Upper lobe of right lung (tissue), 1 donor: ENCODE measurements around the gene AKAP10. TPM values are rescaled to one million over a fixed set of nuclear protein-coding genes. Genes with fewer than 3 reads are reported as not detected.

Experiments
- ATAC-seq: fragments of 200-7000 bp; cut with Tn5 transposase; one replicate; pipeline ENCODE4 v1.9.1; 2020; ENCODE audit warnings: mild to moderate bottlenecking, moderate library complexity
- DNase-seq: peaks from one replicate; pipeline ENCODE4 v3.0.0-alpha.2; 2020
- H3K27ac ChIP-seq: fragments of 200-600 bp; one replicate; pipeline ENCODE4 v1.8.0; 2022
- H3K27me3 ChIP-seq: fragments of 200-600 bp; one replicate; pipeline ENCODE4 v1.8.0; 2022; ENCODE audit warnings: mild to moderate bottlenecking
- H3K36me3 ChIP-seq: fragments of 200-600 bp; one replicate; pipeline ENCODE4 v1.8.0; 2022
- H3K4me1 ChIP-seq: fragments of 200-600 bp; one replicate; pipeline ENCODE4 v1.8.0; 2022
- H3K4me3 ChIP-seq: fragments of 200-600 bp; one replicate; pipeline ENCODE4 v1.8.0; 2022; ENCODE audit warnings: mild to moderate bottlenecking
- H3K9me3 ChIP-seq: fragments of 200-600 bp; one replicate; pipeline ENCODE4 v1.8.0; 2022
- CTCF ChIP-seq: fragments of 200-600 bp; IDR thresholded peaks from one replicate; pipeline ENCODE4 v1.8.0; 2022; ENCODE audit warnings: antibody characterized with exemption
- intact Hi-C: fragments of 100-400 bp; cut with DNase I; formaldehyde crosslinking; loops from one replicate; pipeline ENCODE4 v1.11.0; 2022
- total RNA-seq: library from RNA; stranded (reverse); fragmentation: NEBNext Ultra II Directional; extraction: Animal tissue kit (Norgen Biotek cat#: 25700); gene quantifications from one replicate; pipeline ENCODE4 v1.2.1, GENCODE V29; 2021
- donor health status: DM: no; HTN: yes; CAD: no; lungs with severe emphysema.

AKAP10 gene
- total RNA-seq, 1 donor from 2014 or later: 42.3 TPM

GRCh38 chr17:20010936-20011335 lies 33.3 kb upstream of the AKAP10 start:
- no peaks in the 10 kb centered on the region for H3K36me3 ChIP-seq
- no peak overlapping the region for H3K27ac ChIP-seq
- H3K27me3 ChIP-seq: peaks cover 50% of the 10 kb centered on the region
- ATAC-seq (no peak), DNase-seq (no peak)
- H3K4me1 ChIP-seq: peaks cover 9% of the 10 kb centered on the region
- H3K4me3 ChIP-seq: no peak overlapping the region
- no peak for TF ChIP-seq CTCF
- intact Hi-C loops: no loop called here
- H3K9me3 ChIP-seq: no peaks in the 10 kb centered on the region

GRCh38 chr17:20010099-20010863 lies 32.7 kb upstream of the AKAP10 start:
- intact Hi-C loops: no loop called here
- H3K4me1 ChIP-seq: peaks cover 9% of the 10 kb centered on the region
- H3K4me3 ChIP-seq: peak overlapping the region; percentile 64
- no peaks in the 10 kb centered on the region for H3K36me3 ChIP-seq
- no peak for DNase-seq
- TF ChIP-seq CTCF: peak; percentile 51
- peaks cover 50% of the 10 kb centered on the region for H3K27me3 ChIP-seq
- no peaks in the 10 kb centered on the region for H3K9me3 ChIP-seq
- peak; percentile 56 for ATAC-seq
- H3K27ac ChIP-seq: no peak overlapping the region

GRCh38 chr17:20009302-20010098 lies 31.9 kb upstream of the AKAP10 start, which contains the start of gene SPECC1:
Gene SPECC1, plus strand, starts transcription at chr17:20009359. Its CDS starts 87,293 bp downstream, at chr17:20096652.
- Histone ChIP-seq H3K9me3 (no peaks in the 10 kb centered on the region), H3K27me3 (peaks cover 48% of the 10 kb centered on the region), H3K27ac (no peak within 1 kb of the TSS), H3K36me3 (no peaks in the 10 kb centered on the region), H3K4me3 (peak within 1 kb of the TSS; percentile 64), H3K4me1 (peaks cover 9% of the 10 kb centered on the region)
- intact Hi-C loops: no loop called here
- peak; percentile 94 for TF ChIP-seq CTCF
- peak; percentile 69 for DNase-seq
- ATAC-seq: peak; percentile 99

- Histone ChIP-seq H3K27ac (no peak overlapping the region), H3K27me3 (peaks cover 49% of the 10 kb centered on the region), H3K4me1 (peaks cover 9% of the 10 kb centered on the region), H3K36me3 (no peaks in the 10 kb centered on the region), H3K9me3 (no peaks in the 10 kb centered on the region), H3K4me3 (peak overlapping the region; percentile 64)
- intact Hi-C loops: no loop called here
- no peak for TF ChIP-seq CTCF
- no peak for ATAC-seq
- peak; percentile 88 for DNase-seq
Observed at GRCh38 chr17:20009052-20009301, 31.3 kb upstream of the AKAP10 start.

- Histone ChIP-seq H3K4me3 (peak overlapping the region; percentile 64), H3K9me3 (no peaks in the 10 kb centered on the region), H3K4me1 (peaks cover 9% of the 10 kb centered on the region), H3K27ac (no peak overlapping the region), H3K27me3 (peaks cover 47% of the 10 kb centered on the region), H3K36me3 (no peaks in the 10 kb centered on the region)
- DNase-seq: no peak
- peak; percentile 56 for ATAC-seq
- intact Hi-C loops: no loop called here
- TF ChIP-seq CTCF: no peak
Observed at GRCh38 chr17:20008242-20009051, 30.8 kb upstream of the AKAP10 start.
